Bronchial epithelial cell (primary cell): ENCODE results near the gene PIGO. TPM values are rescaled to one million over a fixed set of nuclear protein-coding genes. Genes with fewer than 3 reads are reported as not detected.

Source experiments
- DNase-seq: peaks from one replicate; pipeline ENCODE4 v3.0.0-alpha.2; 2010; ENCODE audit warnings: low read depth
- FAIRE-seq: peaks from 2 replicates; lab custom pipeline; 2011; peaks lifted over from hg19 to GRCh38; lab: Jason Lieb, UNC
- H3K27me3 ChIP-seq: 2 replicates; pipeline ENCODE4 v1.5.1; 2011; ENCODE audit warnings: low read length; ENCODE audit not compliant: control insufficient read depth, insufficient read depth
- H3K36me3 ChIP-seq: 2 replicates; pipeline ENCODE4 v1.5.1; 2011; ENCODE audit warnings: low read length; ENCODE audit not compliant: control insufficient read depth, insufficient read depth
- H3K4me3 ChIP-seq: 2 replicates; pipeline ENCODE4 v1.5.1; 2011; ENCODE audit warnings: mild to moderate bottlenecking, low read depth, low read length, control low read depth
- CTCF ChIP-seq: IDR thresholded peaks from 2 replicates; pipeline ENCODE4 v1.5.1; 2011; ENCODE audit warnings: mild to moderate bottlenecking, moderate library complexity, low read length, control low read depth, inconsistent platforms; ENCODE audit not compliant: insufficient read depth, severe bottlenecking
- total RNA-seq: library from RNA; depleted of rRNA; stranded (reverse); fragments of >200 nt; gene quantifications from 2 replicates; pipeline ENCODE4 v1.2.1, GENCODE V29; 2014

Gene PIGO
- 22.9 and 25.3 TPM in 2 replicates for total RNA-seq

GRCh38 chr9:35096035-35096849 is at the start of gene PIGO:
Gene PIGO, minus strand, starts transcription at chr9:35096591. Its CDS starts 1,026 bp downstream, at chr9:35095565.
- Histone ChIP-seq H3K4me3 (peak within 1 kb of the TSS; percentile 98), H3K36me3 (peaks cover 23% of the 10 kb centered on the region), H3K27me3 (no peaks in the 10 kb centered on the region)
- peak; percentile 98 for TF ChIP-seq CTCF
- FAIRE-seq (no peak), DNase-seq (peak; percentile 73)

- TF ChIP-seq CTCF, result no peak
- Histone ChIP-seq H3K4me3 (no peak overlapping the region), H3K36me3 (no peaks in the 10 kb centered on the region), H3K27me3 (no peaks in the 10 kb centered on the region)
- no peak for DNase-seq
- no peak for FAIRE-seq
These were observed 45.6 kb upstream of the PIGO start for GRCh38 chr9:35142037-35142436.

GRCh38 chr9:35140093-35140492 is 43.7 kb upstream of the PIGO start:
- Histone ChIP-seq H3K27me3 (no peaks in the 10 kb centered on the region), H3K4me3 (no peak overlapping the region), H3K36me3 (no peaks in the 10 kb centered on the region)
- DNase-seq (no peak), FAIRE-seq (no peak)
- TF ChIP-seq CTCF, result no peak

- FAIRE-seq (no peak), DNase-seq (no peak)
- Histone ChIP-seq H3K36me3 (no peaks in the 10 kb centered on the region), H3K4me3 (no peak overlapping the region), H3K27me3 (no peaks in the 10 kb centered on the region)
- no peak for TF ChIP-seq CTCF
These were observed 40.5 kb upstream of the PIGO start for GRCh38 chr9:35136866-35137265.

DNA sequence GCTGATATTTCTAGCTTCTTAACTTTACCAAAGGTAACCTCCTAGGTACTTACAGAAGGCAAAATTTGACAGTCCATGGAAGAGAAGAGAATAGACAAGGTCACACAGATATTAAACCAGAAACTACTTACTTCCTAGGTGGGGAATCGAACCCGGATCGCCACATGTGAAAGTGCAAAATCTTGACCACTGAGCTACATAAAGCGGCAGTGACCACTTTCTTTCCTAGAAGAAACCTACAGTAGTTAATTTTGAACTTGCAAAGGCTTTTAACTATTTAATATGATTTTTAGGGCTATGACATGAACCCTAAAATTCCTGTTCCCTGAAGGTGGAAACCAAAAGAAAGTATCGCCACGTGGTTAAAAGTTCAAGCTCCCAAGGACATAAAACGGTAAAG is 39.6 kb upstream of the PIGO start:
- no peak for DNase-seq
- Histone ChIP-seq H3K4me3 (no peak overlapping the region), H3K27me3 (no peaks in the 10 kb centered on the region), H3K36me3 (no peaks in the 10 kb centered on the region)
- no peak for TF ChIP-seq CTCF
- FAIRE-seq, result no peak
